HG02759 (cell line): ENCODE data around the gene ANKRD53.
"Not testable (repeated sequence)": the region's sequence is repeated elsewhere in the genome, so short reads cannot be mapped to it uniquely, and the experiment has no call there.

Experiments
- ATAC-seq: cut with Tn5 transposase; IDR thresholded peaks from one replicate; pipeline ENCODE4 v1.9.1; 2021; ENCODE audit warnings: mild to moderate bottlenecking, moderate library complexity; ENCODE audit not compliant: unreplicated experiment

ANKRD53 gene

GRCh38 chr2:70988151-70988550 is 9.7 kb downstream of the ANKRD53 start:
- ATAC-seq, result no peak

- no peak for ATAC-seq
Measured at GRCh38 chr2:70988726-70989648, 10.6 kb downstream of the ANKRD53 start.

GRCh38 chr2:70990216-70990615 is 11.8 kb downstream of the ANKRD53 start:
- ATAC-seq, result no peak

- ATAC-seq, result no peak
Measured at GRCh38 chr2:70991142-70991541, 12.7 kb downstream of the ANKRD53 start.

GRCh38 chr2:70991742-70992141 is 13.3 kb downstream of the ANKRD53 start:
- ATAC-seq, result no peak

GRCh38 chr2:70992945-70993853 is 14.8 kb downstream of the ANKRD53 start:
- no peak for ATAC-seq

GRCh38 chr2:70994009-70994698 is 15.7 kb downstream of the ANKRD53 start:
- ATAC-seq, result peak; percentile 35

- peak; percentile 96 for ATAC-seq
Measured at GRCh38 chr2:70994699-70995425, 16.4 kb downstream of the ANKRD53 start, which contains the start of gene TEX261. Gene TEX261 (minus strand): TSS chr2:70994873. CDS start chr2:70994757, 116 bp downstream.

- peak; percentile 42 for ATAC-seq
Measured at GRCh38 chr2:70995426-70995729, 16.9 kb downstream of the ANKRD53 start.

- not testable (repeated sequence) for ATAC-seq
Measured at GRCh38 chr2:70998885-70999284, 20.5 kb downstream of the ANKRD53 start.

GRCh38 chr2:70999362-70999761 is 20.9 kb downstream of the ANKRD53 start:
- ATAC-seq, result no peak

GRCh38 chr2:70999931-71000330 is 21.5 kb downstream of the ANKRD53 start:
- ATAC-seq, result not testable (repeated sequence)

GRCh38 chr2:71000780-71001591 is 22.6 kb downstream of the ANKRD53 start:
- peak; percentile 98 for ATAC-seq

- no peak for ATAC-seq
Measured at GRCh38 chr2:71001592-71001927, 23.1 kb downstream of the ANKRD53 start.

GRCh38 chr2:71001981-71002570 is 23.6 kb downstream of the ANKRD53 start:
- no peak for ATAC-seq

- ATAC-seq, result no peak
Measured at GRCh38 chr2:71003396-71003795, 25.0 kb downstream of the ANKRD53 start.

- ATAC-seq, result no peak
Measured at GRCh38 chr2:71003966-71004755, 25.7 kb downstream of the ANKRD53 start.

GRCh38 chr2:71004857-71005256 is 26.4 kb downstream of the ANKRD53 start:
- ATAC-seq, result no peak
